GM12801 (cell line): ENCODE measurements around the gene IL1RAPL1.

Experiments
- TF ChIP-seq, protein P1 (sequence below): IDR thresholded peaks from one replicate; pipeline ENCODE4 v1.5.1; 2011; ENCODE audit warnings: control low read depth; ENCODE audit not compliant: insufficient read length; ENCODE audit errors: extremely low read depth

The IL1RAPL1 gene

GRCh38 chrX:29382811-29383210 is 795.6 kb downstream of the IL1RAPL1 start:
- TF ChIP-seq, protein P1, sequence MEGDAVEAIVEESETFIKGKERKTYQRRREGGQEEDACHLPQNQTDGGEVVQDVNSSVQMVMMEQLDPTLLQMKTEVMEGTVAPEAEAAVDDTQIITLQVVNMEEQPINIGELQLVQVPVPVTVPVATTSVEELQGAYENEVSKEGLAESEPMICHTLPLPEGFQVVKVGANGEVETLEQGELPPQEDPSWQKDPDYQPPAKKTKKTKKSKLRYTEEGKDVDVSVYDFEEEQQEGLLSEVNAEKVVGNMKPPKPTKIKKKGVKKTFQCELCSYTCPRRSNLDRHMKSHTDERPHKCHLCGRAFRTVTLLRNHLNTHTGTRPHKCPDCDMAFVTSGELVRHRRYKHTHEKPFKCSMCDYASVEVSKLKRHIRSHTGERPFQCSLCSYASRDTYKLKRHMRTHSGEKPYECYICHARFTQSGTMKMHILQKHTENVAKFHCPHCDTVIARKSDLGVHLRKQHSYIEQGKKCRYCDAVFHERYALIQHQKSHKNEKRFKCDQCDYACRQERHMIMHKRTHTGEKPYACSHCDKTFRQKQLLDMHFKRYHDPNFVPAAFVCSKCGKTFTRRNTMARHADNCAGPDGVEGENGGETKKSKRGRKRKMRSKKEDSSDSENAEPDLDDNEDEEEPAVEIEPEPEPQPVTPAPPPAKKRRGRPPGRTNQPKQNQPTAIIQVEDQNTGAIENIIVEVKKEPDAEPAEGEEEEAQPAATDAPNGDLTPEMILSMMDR = no peak

GRCh38 chrX:29388509-29388908 is 801.3 kb downstream of the IL1RAPL1 start:
- TF ChIP-seq, protein P1 = no peak

DNA sequence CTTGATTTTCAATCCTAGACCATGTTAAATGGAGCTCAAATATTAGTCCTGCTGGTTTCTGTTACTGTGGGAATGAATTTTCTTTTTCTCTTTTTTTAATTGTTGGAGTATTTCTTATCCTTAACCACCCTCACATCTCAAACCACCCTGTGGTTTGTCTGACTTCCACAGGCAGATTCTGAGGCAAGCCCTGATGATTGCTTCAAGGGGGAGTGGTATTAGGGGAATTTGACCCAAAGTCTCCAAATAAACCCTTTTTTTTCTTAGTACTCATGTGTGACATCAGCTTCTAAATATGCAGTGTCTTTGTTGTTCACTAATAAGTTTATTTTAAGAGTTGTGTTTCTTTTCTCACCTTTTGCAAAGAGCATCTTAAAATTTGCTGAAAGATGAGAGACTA is 810.3 kb downstream of the IL1RAPL1 start:
- TF ChIP-seq, protein P1 = no peak

GRCh38 chrX:29407357-29407756 is 820.1 kb downstream of the IL1RAPL1 start:
- TF ChIP-seq, protein P1 = no peak

GRCh38 chrX:29419774-29420553 is 832.7 kb downstream of the IL1RAPL1 start:
- TF ChIP-seq, protein P1 = no peak

DNA sequence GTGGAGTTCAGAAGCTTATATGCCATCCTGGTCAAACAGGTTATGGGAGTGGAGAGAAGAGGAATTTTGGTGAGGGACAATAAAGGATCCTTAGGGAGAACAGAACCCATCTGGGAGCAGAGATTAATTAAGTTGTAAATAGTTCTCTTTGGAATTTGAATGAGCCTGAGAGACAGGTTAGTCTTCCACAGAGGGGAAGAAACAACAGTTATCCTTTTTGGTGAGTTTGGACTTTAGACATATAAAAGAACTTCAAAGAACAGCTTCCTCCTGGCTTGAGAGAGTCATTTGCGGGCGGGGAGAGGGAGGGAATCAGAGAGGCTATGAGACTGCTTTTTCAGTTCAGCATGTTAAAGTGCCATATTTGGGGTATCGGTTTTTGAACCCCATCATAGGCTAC is 834.8 kb downstream of the IL1RAPL1 start:
- TF ChIP-seq, protein P1 = no peak

GRCh38 chrX:29431895-29432294 is 844.6 kb downstream of the IL1RAPL1 start:
- TF ChIP-seq, protein P1 = no peak

DNA sequence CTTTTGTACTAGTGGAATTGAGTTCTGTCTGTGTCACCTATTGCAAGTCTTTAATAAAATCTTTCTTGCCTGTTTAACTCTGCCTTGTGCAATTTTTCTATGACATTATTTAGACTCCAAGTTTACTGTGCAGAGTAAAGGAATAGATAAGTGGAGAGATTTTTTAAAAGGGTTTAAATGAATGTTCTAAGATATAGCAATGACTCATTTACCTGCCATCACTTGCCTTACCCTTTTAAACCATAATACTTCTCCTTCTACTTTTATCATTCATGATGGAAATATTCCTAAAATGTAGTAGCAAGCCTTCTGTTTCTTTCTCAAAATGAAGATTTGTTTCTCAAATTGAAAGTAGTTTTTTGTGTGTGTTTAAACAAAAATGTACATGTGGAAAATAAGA is 845.3 kb downstream of the IL1RAPL1 start:
- TF ChIP-seq, protein P1 = no peak
